NCI-H82 (cell line): ENCODE results near the gene NFE2.
"Not testable (repeated sequence)": the region's sequence is repeated elsewhere in the genome, so short reads cannot be mapped to it uniquely, and the experiment has no call there.

ENCODE experiments used
- DNase-seq: peaks from one replicate; lab custom pipeline; 2025; lab: John Stamatoyannopoulos, UW

The NFE2 gene

GRCh38 chr12:54306925-54307741, 6.3 kb upstream of the NFE2 start:
- DNase-seq, result no peak

- DNase-seq, result no peak
Measured at GRCh38 chr12:54304187-54304810, 3.5 kb upstream of the NFE2 start.

DNA sequence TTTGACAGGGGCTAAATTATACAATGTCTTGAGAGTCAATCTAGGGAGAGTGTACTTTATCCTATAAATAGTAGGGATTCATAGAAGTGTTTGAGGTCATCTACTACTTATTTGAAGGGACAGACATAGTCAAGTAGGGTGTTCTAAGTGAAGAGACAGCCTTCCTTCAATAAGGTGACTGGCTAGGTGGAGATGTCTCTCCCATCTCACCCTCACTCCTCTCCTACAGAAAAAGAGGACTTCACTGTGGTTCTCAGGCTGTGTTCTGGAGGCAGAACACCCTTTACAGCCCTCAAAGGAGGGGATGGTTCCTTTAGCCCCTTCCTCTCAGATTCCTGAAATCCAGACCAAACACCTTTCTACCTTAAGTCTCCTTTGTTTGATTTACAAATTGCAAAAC, 2.8 kb upstream of the NFE2 start:
- no peak for DNase-seq

- DNase-seq, result no peak
Measured at GRCh38 chr12:54301428-54302048, 723 bp upstream of the NFE2 start.

DNA sequence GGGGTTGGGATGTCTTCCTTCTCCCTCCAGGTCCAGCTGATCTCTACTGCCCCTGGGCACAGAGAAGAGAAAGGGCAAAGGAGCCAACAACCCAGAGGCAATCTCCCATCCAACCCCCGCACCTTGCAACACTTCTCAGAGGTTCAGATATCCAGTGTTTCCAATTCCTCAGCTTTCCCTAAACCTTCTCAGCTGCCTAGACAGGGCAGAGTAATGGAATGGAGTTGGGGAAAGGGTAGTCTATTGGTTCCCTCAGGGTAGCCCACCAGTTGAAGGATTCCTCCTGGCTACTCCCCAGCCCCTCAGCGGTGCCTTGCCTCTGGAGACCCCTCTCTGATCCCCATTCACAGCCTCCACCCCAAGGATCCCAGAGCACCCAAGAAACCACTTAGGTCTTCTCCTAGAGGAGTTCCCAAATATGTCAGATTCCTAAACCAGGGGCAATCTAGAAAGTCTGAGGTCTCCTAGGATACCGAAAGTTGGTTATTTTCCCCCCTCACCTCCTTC, 537 bp downstream of the NFE2 start:
- DNase-seq, result no peak

DNA sequence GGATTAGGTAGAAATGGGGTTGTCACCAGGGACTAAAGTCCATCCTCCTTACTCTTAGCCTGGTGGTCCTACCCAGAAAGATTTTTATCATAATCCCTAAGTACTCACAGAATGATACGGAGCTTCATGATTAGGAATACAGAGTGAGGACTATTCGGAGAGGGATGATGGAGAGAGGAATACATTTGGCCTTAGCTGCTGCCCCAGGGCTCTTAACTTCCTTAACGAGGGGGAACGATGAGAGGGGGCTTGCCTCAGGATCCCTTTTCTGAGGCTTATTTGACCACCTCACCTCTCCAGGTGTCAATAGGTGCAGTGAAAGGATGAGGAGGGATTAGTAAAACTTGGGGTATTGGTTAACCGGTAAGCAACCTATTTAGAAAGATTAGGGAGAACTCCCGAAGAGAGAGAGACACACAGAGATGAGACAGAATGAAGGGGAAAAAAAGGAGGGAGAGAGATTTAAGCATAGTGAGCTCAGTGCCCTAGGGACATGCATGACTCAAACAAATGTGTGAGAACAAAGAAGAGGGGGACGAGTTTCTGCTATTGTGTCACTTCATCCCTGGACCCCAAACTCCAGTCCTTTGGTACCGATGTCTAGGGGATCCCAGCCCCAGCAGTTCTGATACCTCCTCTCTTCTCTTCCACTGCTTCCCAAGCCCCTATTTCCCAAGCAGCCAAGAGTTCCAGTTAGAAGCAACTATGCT, 1.1 kb downstream of the NFE2 start:
- no peak for DNase-seq

DNA sequence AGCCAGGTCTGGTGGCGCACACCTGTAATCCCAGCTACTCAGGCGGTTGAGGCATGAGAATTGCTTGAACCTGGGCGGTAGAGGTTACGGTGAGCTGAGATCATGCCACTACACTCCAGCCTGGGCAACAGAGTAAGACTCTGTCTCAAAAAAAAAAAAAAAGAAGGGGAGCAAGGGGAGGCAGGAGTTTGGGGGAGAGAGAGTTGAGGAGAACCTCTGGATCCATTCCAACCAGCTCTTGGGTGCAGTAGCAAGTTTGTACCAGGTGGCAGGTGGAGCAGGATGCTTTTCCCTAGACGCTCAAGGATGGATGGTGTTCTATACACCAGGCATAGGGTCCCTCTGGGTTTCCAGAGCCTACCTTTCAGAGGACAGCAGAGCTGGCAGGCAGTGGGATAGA, 1.9 kb downstream of the NFE2 start:
- DNase-seq, result no peak

DNA sequence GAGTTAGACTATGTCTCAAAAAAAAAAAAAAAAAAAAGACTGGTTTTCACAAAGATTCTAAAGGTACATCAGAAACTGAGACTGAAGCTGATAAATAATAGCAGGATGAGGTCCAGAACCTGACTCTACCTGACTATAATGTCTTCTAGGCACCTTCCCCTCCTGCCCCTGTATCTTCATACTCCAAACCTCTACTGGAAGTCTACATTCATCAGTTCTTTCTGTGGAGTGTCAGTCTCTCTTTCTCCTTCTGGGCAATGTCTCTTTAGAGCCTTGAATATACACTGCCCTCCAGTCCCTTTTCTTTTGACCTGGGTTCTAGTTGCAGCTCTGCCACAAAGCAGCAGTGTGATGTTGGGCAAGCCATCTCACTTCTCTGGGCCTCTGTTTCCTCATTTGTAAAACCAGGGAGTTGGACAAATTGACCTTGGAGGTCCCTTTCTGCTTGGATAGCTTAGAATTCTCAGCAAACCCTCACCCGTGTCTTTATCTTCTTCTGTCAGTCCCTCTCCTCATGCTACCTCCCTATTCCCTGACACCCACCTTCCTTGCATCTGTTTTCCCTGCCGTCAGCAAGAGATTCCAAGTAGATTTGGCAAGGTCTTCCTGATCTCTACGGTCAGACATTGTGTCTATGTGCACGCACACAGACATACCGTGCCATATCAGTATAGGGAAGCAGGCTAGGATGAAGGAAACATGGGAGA, 4.3 kb downstream of the NFE2 start:
- no peak for DNase-seq

GRCh38 chr12:54294953-54295566, 5.8 kb downstream of the NFE2 start:
- no peak for DNase-seq

DNA sequence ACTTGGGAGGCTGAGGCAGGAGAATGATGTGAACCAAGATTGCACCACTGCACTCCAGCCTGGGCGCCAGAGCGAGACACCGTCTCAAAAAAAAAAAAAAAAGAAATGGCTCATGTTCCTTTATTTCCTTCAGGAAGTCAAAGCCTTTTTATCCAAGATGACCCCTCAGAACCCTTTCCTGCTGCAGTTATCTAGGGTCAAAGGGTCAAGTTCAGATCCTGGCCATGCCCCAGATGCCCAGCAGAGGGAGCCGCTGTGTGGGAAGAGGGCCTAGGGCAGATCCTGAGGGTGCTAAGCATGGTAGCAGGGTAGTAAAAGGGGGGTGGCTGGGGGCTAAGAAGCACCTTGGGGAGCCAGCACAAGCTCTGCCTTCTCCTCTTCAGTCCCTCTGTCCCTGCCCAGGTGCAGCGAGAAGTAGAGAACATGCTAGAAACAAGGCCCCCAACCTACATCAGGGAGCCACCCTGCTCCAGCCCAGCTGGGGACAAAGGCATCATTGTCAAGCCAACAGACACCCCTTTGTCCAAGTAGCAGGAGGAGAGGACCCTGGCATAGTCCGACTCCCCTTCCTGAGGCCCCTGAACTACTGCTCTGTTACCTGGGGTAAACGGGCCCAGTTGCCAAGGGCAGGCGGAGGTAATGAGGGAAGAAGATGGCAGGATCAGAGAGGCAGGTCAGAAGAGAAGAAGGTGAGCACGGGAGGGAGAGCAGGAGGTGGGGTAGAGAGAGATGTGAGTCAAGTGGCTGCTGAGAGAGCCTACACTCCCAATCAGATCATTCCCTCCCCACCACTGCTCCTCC, 6.5 kb downstream of the NFE2 start:
- DNase-seq, result peak; percentile 75

- no peak for DNase-seq
Measured at GRCh38 chr12:54292931-54293241, 7.9 kb downstream of the NFE2 start.

DNA sequence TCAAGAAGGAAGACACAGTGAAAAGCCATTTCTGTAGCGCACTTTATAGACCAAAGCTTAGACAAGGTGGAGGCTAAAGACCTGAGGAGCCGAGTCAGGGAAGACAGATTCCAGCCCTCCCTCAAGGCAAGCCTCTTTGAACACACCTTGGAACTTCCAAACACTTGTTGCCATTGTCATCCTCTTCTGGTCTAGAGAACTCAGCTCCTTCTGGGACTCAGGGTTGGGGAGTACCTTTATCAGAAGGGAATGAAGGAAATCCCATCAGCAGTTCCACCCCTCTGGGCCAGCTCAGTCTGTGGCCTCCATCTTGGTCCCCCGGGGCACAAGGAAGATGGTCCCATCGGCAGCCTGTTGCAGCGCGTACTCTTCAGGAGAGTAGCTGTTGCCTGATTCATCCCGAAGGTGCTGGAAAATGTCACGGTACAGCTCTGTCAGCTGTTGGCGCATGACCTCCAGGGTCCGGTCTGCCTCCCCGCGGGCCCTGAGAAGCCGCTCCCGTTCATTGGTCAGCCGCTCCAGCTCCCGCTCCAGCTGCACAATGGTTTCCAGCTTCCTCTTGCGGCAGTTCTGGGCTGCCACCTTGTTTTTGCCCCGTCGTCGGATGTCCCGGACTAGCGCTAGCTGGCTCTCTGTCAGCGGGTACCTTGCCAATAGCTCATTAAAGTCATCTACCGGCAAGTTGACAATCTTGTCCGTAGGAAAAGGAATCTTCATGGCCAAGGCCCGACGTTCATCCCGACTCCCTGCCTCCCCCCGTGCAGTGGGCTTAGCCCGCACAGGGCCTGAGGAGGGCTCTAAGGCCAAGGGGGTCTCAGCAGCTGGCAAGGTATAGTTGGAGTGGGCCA, 8.5 kb downstream of the NFE2 start:
- DNase-seq, result no peak

DNA sequence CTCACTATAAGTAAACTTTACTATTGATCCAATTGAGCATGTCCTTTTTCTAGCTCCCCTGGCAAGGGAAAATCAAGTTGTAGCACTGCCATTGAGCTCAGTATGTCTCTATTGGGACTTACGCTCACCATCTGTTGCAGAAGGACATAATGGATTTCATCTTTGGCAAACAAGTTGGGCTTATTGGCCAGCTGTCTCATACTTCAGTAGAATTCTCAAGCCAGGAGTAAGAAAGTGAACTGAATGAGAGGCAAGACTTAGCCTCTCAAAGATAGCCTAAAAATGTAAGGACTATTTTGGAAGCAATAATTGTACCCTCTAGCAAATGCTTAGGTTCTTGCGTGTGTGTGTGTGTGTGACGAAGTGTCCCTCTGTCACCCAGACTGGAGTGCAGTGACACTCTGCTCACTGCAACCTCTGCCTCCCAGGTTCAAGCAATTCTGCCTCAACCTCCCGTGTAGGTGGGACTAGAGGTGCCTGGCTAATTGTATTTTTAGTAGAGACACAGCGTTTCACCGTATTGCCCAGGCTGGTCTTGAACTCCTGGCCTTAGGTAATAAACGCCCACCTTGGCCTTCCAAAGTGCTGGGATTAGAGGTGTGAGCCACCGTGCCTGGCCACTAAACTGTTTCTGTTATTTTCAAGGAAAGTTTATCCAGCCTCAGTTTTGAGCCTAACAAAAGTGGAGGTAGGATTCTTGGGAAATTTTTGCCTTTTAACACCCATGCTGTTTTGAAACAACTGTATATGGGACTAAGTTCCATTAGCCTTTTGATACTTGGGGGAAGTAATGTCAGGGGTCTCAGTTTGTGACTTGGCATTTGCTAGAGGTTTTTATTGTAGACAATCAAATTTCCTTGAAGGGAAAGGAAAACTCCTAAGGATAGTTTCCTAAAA, 13.3 kb downstream of the NFE2 start:
- peak; percentile 90 for DNase-seq

DNA sequence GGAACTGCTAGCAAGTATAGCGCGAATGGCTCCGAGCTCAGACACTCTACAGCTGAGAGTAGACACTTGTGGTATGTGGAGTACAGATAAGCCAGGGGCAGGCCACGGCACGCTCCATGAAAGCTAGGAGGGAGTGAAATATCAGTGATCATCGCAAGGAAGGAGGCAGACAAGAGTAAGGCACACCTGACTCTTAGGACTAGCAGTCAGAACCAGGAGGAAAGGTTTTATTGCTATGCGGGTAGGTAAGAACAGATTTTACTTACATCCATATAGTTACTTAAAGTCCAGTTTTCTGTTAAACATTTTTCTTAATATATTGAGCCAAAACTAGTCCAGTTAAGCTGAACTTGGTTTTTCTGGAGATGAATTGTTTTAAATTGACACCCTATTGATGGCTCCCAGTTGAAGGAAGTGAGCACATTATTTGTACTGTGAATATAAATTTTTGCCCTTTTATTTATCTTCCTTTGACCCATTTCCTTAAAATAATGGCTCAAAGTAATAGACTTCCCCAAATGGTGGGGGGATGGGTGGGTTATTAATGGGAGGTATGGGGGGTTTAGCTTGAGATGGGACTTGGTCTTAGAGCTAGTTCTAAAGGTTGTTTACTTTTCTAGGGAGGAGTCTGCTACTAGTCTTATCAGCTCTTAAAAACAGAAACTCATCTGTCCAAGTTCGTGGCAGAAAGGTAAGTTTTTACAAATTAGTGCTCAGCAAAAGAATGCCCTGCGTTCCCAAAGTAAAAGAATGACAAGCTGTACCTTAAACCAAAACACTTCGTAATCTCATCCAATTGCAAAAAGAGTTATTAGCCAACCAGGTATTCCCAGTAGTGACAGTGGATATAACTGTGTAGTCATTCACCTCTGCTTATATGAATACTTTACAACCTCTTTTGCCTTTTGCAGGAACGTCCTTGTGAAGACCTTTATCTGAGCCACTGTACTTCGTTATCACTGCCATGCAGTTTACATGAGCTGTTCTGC, 14.5 kb downstream of the NFE2 start:
- DNase-seq, result peak; percentile 68

DNA sequence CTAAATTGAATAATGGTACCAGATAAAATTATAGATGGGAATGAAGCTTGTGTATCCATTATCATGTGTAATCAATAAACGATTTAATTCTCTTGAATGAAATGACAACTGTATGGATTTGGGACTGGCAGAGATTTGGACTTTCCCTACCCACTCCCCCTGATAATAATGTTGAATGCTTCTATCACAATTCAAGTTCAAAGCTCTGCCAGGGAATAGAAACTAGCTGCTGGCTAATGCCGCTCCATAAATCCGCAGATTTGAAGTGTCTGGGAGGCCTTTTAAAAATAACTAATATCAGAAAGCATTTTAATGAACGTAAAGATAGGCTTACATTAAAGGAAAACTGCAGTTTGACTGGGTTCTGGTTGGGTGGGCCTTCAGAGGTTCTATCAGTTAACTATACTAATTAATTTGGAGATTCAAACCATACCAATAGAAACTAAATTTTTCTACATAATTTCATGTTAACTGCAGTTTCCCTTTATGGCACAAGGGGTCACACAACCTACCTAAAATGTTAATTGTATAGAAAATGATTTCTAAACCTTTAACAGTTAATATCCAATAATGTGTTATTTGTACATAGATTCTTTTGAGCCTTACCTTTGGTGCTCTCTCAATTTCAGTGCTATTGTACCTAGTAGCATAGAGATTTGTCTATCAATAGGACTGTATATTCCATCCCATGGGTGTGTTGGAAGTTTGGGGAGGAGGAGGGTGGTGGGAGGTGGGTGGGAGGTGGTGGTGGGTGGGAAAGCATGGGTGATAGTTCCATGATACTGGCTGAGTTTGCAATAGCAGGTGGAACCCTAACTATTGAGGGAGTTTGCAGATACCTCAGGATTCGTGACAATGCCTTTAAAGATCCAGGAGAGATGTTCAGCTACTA, 15.4 kb downstream of the NFE2 start:
- DNase-seq, result no peak

GRCh38 chr12:54284070-54284780, 16.6 kb downstream of the NFE2 start:
- DNase-seq, result not testable (repeated sequence)
